ENCODE results near the gene GAMT. TPM values are rescaled to one million over a fixed set of nuclear protein-coding genes. Genes with fewer than 3 reads are reported as not detected.

GAMT gene
- polyA plus RNA-seq, 1 donor: 218 TPM

- no peak for DNase-seq (ENCODE audit: low read depth)
These were observed 511 bp upstream of the GAMT start for GRCh38 chr19:1401889-1402217.

- no peak for DNase-seq (ENCODE audit: low read depth)
These were observed 833 bp downstream of the GAMT start for GRCh38 chr19:1400281-1401137.

GRCh38 chr19:1399745-1400144 lies 1.6 kb downstream of the GAMT start:
- no peak for DNase-seq (ENCODE audit: low read depth)

GRCh38 chr19:1399079-1399478 lies 2.3 kb downstream of the GAMT start:
- no peak for DNase-seq (ENCODE audit: low read depth)

- DNase-seq (ENCODE audit: low read depth): no peak
These were observed 3.5 kb downstream of the GAMT start for GRCh38 chr19:1397838-1398237.

- no peak for DNase-seq (ENCODE audit: low read depth)
These were observed 4.3 kb downstream of the GAMT start for GRCh38 chr19:1396768-1397679.

GRCh38 chr19:1396019-1396767 lies 5.1 kb downstream of the GAMT start:
- DNase-seq (ENCODE audit: low read depth): no peak

- no peak for DNase-seq (ENCODE audit: low read depth)
These were observed 5.9 kb downstream of the GAMT start for GRCh38 chr19:1395194-1396018.

- no peak for DNase-seq (ENCODE audit: low read depth)
These were observed 6.8 kb downstream of the GAMT start for GRCh38 chr19:1394252-1395193.

GRCh38 chr19:1393841-1394240 lies 7.5 kb downstream of the GAMT start:
- DNase-seq (ENCODE audit: low read depth): no peak

- DNase-seq (ENCODE audit: low read depth): no peak
These were observed 8.3 kb downstream of the GAMT start for GRCh38 chr19:1392939-1393530.

- no peak for DNase-seq (ENCODE audit: low read depth)
These were observed 8.9 kb downstream of the GAMT start for GRCh38 chr19:1392407-1392806.

GRCh38 chr19:1390890-1391423 lies 10.4 kb downstream of the GAMT start:
- DNase-seq (ENCODE audit: low read depth): no peak

GRCh38 chr19:1389033-1389940 lies 12.1 kb downstream of the GAMT start:
- DNase-seq (ENCODE audit: low read depth): no peak

- DNase-seq (ENCODE audit: low read depth): no peak
These were observed 12.7 kb downstream of the GAMT start for GRCh38 chr19:1388637-1389026.

GRCh38 chr19:1387684-1388636 lies 13.4 kb downstream of the GAMT start:
- DNase-seq (ENCODE audit: low read depth): no peak
